Measurements from ENCODE around the gene EXOSC3. TPM values are rescaled to one million over a fixed set of nuclear protein-coding genes. Genes with fewer than 3 reads are reported as not detected.
A peak's percentile ranks its signal among the peaks of the same experiment; 100 is the strongest.

Gene EXOSC3
- total and polyA plus RNA-seq, 2 of the 13 experiments (the other 11 are each of a cell fraction or from before 2014, with no cell fraction given): 17.5 to 68.7 TPM

- TF ChIP-seq MXI1 (IDR thresholded peaks at IDR 0.05; ENCODE audit: borderline replicate concordance, low read depth, low read length) (peak; percentile 79; the same call in 1 of the 3 replicates), SNAPC4 (CRISPR knock-in tag; IDR thresholded peaks at IDR 0.05) (peak; percentile 81; the same call in 1 of the 2 replicates), ETV6 (CRISPR knock-in tag; conservative IDR thresholded peaks at IDR 0.05) (peak; percentile 92), RNF219 (CRISPR knock-in tag; IDR thresholded peaks at IDR 0.05) (no peak), ZNF234 (CRISPR knock-in tag; conservative IDR thresholded peaks at IDR 0.05) (no peak), MLLT10 (CRISPR knock-in tag; IDR thresholded peaks at IDR 0.05) (no peak), ZNF780A (CRISPR knock-in tag; IDR thresholded peaks at IDR 0.05) (no peak), ZNF503 (CRISPR knock-in tag; IDR thresholded peaks at IDR 0.05) (peak; percentile 4; the same call in 1 of the 2 replicates), HMGXB3 (CRISPR knock-in tag; IDR thresholded peaks at IDR 0.05; ENCODE audit: borderline replicate concordance) (peak; percentile 48; the same call in 1 of the 2 replicates), AKAP8 (CRISPR knock-in tag; IDR thresholded peaks at IDR 0.05) (no peak), KLF6 (CRISPR knock-in tag; IDR thresholded peaks at IDR 0.05) (peak; percentile 69; the same call in 1 of the 2 replicates), ARHGAP35 (CRISPR knock-in tag; IDR thresholded peaks at IDR 0.05; ENCODE audit: borderline replicate concordance) (peak; percentile 26; the same call in 1 of the 2 replicates), NFKB2 (CRISPR knock-in tag; IDR thresholded peaks at IDR 0.05; ENCODE audit: borderline replicate concordance) (peak; percentile 77; the same call in 1 of the 2 replicates), PHF8 (CRISPR knock-in tag; IDR thresholded peaks at IDR 0.05) (peak; percentile 99)
Observed at GRCh38 chr9:37784616-37785483, at the start of gene EXOSC3 (continued).
